ENCODE measurements around the gene FBXL7.

DNA sequence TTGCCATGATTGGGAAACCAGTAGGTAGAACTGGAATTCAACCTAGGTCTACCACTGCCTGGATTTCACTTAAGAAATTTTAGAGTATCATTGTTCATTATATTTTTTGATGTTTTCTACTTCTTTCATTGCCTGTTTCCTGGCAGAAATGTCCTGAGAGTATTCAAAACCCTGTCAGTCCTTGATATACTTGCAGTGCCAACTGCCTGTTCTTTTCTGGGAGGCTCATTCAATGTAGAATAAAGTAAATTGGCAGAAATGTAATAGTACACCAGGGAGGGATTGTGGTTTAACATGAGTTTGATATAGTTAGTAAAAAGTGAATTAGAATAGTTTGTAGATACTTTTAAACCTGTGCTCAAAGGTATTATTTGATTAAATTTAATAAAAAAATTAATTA, 286.3 kb downstream of the FBXL7 start:
- TF ChIP-seq, protein P1, sequence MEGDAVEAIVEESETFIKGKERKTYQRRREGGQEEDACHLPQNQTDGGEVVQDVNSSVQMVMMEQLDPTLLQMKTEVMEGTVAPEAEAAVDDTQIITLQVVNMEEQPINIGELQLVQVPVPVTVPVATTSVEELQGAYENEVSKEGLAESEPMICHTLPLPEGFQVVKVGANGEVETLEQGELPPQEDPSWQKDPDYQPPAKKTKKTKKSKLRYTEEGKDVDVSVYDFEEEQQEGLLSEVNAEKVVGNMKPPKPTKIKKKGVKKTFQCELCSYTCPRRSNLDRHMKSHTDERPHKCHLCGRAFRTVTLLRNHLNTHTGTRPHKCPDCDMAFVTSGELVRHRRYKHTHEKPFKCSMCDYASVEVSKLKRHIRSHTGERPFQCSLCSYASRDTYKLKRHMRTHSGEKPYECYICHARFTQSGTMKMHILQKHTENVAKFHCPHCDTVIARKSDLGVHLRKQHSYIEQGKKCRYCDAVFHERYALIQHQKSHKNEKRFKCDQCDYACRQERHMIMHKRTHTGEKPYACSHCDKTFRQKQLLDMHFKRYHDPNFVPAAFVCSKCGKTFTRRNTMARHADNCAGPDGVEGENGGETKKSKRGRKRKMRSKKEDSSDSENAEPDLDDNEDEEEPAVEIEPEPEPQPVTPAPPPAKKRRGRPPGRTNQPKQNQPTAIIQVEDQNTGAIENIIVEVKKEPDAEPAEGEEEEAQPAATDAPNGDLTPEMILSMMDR (conservative IDR thresholded peaks at IDR 0.05; ENCODE audit: low read depth in 2 of 2): no peak
- TF ChIP-seq NANOG (IDR thresholded peaks at IDR 0.05; ENCODE audit: borderline replicate concordance) (no peak), EZH2 (IDR thresholded peaks at IDR 0.05; ENCODE audit: low read depth, unreplicated experiment) (no peak), EZH2phosphoT487 (IDR thresholded peaks at IDR 0.05; ENCODE audit: unreplicated experiment) (no peak), CREB1 (CRISPR knock-in tag; IDR thresholded peaks at IDR 0.05; ENCODE audit: low read depth) (no peak), POLR2AphosphoS5 (IDR thresholded peaks at IDR 0.05; ENCODE audit: low read depth) (no peak), ZNF331 (CRISPR knock-in tag; IDR thresholded peaks at IDR 0.05; ENCODE audit: low read depth) (no peak), JUNB (IDR thresholded peaks at IDR 0.05; ENCODE audit: unreplicated experiment) (no peak)
- TF ChIP-seq, protein P2, sequence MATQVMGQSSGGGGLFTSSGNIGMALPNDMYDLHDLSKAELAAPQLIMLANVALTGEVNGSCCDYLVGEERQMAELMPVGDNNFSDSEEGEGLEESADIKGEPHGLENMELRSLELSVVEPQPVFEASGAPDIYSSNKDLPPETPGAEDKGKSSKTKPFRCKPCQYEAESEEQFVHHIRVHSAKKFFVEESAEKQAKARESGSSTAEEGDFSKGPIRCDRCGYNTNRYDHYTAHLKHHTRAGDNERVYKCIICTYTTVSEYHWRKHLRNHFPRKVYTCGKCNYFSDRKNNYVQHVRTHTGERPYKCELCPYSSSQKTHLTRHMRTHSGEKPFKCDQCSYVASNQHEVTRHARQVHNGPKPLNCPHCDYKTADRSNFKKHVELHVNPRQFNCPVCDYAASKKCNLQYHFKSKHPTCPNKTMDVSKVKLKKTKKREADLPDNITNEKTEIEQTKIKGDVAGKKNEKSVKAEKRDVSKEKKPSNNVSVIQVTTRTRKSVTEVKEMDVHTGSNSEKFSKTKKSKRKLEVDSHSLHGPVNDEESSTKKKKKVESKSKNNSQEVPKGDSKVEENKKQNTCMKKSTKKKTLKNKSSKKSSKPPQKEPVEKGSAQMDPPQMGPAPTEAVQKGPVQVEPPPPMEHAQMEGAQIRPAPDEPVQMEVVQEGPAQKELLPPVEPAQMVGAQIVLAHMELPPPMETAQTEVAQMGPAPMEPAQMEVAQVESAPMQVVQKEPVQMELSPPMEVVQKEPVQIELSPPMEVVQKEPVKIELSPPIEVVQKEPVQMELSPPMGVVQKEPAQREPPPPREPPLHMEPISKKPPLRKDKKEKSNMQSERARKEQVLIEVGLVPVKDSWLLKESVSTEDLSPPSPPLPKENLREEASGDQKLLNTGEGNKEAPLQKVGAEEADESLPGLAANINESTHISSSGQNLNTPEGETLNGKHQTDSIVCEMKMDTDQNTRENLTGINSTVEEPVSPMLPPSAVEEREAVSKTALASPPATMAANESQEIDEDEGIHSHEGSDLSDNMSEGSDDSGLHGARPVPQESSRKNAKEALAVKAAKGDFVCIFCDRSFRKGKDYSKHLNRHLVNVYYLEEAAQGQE (IDR thresholded peaks at IDR 0.05; ENCODE audit: unreplicated experiment): no peak
